Retinal pigment epithelial cell (primary cell): Measurements from ENCODE around the gene KIF5A.
A peak's percentile ranks its signal among the peaks of the same experiment; 100 is the strongest.

ENCODE experiments used
- DNase-seq: peaks from one replicate; pipeline ENCODE4 v3.0.0-alpha.2; 2010; ENCODE audit warnings: low read depth
- H3K4me3 ChIP-seq: 2 replicates; pipeline ENCODE4 v1.5.1; 2011; ENCODE audit warnings: mild to moderate bottlenecking, low read length, control low read depth, moderate library complexity
- CTCF ChIP-seq: conservative IDR thresholded peaks from 2 replicates; pipeline ENCODE4 v1.5.1; 2011; ENCODE audit warnings: low read depth, low read length, control low read depth, inconsistent platforms

The KIF5A gene

DNA sequence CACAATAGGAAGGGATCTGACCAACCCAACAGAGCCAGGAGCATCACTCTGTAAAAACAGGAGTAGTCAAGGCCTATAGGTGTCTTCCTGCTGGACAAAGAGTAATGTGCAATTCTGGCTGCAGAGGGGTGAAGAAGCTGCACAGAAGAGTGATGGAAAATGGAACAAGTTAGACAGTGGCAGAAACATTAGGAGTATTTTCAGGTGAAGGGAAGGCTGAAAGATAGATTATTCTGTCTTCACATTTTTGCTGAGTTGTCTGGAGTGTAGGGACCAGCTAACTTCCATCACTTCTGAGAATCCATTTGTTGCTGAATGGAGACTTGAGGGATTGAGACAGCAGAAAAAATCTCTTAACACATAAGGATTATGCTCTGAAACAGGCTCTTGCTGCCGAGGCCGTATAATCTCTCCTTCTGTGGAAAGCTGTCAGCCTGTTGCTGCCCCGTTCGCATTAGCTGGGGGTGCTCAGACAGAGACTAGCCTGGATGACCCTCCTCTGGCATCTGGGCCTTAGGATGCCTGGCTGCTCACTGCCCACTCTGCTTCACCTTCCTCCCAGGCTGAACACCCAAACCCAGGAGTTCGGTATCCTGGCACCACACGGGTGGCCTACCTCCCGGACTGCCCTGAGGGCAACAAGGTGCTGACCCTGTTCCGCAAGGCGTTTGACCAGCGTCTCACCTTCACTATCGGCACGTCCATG, 58.3 kb downstream of the KIF5A start:
- no peak for TF ChIP-seq CTCF
- DNase-seq, result no peak
- H3K4me3 ChIP-seq, result no peak overlapping the region

DNA sequence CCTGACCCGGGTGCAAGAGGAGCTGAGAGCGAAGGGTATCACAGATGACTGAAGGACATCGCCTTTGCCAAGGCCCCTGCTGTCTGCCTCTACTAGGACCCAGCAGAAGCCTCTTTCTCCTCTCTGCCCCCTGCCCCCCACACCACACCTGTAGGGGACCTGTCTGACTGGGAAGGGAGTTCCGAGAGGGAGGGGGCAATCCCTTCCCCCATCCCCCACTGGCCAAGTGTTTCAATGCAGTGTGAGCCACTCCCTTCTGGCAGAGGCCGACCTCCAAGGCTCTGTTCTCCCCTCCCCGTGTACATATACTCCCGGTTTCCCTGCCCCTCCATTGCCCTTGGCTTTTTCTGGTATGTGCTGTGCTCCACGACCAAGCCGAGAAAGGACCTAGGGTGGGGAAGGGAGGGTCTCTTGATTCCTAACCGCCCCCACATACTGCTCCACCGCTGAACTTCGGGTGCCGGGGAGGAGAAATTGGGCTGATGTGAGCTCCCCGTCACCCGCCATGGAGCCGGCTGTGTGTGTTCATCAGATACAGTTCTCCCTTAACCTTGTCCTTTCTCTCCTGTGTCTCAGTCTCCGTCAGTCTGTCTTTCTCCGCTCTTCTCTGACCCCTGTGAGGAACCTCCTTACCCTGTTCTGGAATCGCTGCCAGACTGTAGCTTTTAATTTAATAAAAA, 59.4 kb downstream of the KIF5A start:
- TF ChIP-seq CTCF, result no peak
- no peak overlapping the region for H3K4me3 ChIP-seq
- DNase-seq, result no peak

DNA sequence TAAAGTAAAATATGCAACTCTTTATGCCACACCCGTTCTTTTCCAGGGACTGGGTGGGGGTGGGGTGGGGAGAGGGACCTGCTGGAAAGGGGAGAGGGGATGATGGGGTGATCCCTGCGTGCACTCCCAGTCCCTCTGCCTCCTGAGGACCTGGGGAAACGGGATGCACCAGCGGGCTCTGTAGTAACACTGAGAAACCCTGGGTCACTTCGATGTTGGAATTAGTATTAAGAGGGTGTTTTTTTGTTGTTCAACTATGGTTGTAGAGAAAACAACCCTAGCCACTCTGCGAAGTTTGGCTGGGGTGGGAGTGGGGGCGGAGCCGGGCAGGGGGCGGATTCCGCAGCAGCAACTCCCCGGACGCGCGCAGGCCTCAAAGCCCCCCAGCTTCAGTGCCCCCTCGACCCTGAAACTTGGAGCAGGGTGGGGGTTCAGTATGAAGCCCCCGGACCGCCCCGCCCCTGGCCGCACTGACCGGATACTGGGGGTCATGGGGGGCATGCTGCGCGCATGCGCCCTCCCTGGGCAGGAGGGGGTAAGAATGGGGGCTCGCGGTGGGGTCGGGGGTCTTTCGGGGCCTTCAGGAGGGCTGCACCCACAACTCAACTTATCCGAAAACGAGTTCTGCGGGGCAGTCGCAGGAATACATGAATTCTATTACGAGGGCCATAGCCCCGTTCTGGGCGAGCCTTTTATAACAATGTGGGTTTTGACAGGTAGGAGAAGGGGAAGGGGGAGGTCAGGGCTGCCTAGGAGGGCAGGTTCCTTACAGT, 60.1 kb downstream of the KIF5A start:
- H3K4me3 ChIP-seq, result no peak overlapping the region
- no peak for DNase-seq
- no peak for TF ChIP-seq CTCF

- H3K4me3 ChIP-seq, result peak overlapping the region; percentile 62
- DNase-seq, result no peak
- TF ChIP-seq CTCF, result no peak
Measured at GRCh38 chr12:57610554-57611107, 60.8 kb downstream of the KIF5A start.

- no peak for DNase-seq
- peak within 1 kb of the TSS; percentile 62 for H3K4me3 ChIP-seq
- no peak for TF ChIP-seq CTCF
Measured at GRCh38 chr12:57611108-57611826, 61.4 kb downstream of the KIF5A start, which contains the start of gene ARHGEF25. TSS of gene ARHGEF25 (plus strand) at chr12:57611435. CDS start at chr12:57611895, 460 bp downstream.

DNA sequence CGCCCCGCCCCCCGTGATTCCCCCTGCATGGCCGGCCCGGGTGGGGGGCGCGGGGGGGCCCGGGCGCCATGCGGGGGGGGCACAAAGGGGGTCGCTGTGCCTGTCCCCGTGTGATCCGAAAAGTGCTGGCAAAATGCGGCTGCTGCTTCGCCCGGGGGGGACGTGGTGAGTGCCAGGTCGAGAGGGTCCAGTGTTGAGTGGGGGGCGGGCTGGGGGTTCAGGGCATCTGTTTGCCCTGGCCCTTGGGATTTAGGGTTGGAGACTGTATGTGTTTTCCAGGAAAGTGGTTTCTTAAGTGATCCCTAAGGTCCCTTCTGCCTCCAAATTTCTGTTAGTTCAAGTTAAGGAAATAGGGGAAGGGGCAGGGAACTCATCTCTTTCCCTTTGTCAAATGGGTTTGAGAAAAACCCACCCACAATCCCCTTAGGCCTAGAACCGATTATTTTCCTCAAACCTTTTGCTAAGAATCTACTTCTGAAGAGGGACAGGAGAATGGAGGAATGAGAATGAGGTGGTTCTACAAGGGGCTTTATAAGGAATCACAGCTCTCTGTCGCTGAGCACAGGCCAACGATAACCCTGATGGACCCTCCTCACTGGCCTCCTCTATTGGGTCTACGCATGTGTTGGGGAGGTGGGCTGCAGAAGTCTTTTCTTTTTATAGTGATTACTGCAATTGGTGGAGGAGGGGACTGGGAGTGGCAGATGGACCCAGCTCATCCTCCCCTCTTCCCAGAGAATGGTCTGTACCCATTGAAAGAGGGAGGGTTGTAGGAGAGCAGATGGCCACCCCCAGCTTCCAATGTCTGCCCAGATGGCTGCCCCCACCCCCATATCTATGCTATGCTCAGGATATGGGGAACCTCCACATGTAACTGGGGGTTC, 62.2 kb downstream of the KIF5A start:
- TF ChIP-seq CTCF, result no peak
- DNase-seq, result no peak
- H3K4me3 ChIP-seq, result peak overlapping the region; percentile 34
